Keratinocyte (primary cell): Measurements from ENCODE around the gene EIF3L. TPM values are rescaled to one million over a fixed set of nuclear protein-coding genes. Genes with fewer than 3 reads are reported as not detected.
A peak's percentile ranks its signal among the peaks of the same experiment; 100 is the strongest.

Source experiments
- DNase-seq: peaks from one replicate; pipeline ENCODE4 v3.0.0-alpha.2; 2011; ENCODE audit warnings: low read depth, missing footprints, low spot score
- FAIRE-seq: peaks from 2 replicates; lab custom pipeline; 2011; peaks lifted over from hg19 to GRCh38; lab: Jason Lieb, UNC
- H2AFZ ChIP-seq: 2 replicates; pipeline ENCODE4 v1.6.0; 2012; ENCODE audit warnings: low read length, control low read depth, inconsistent platforms; ENCODE audit not compliant: control insufficient read depth
- H3K27ac ChIP-seq: 2 replicates; pipeline ENCODE4 v1.5.1; 2011; ENCODE audit warnings: low read length; ENCODE audit not compliant: control insufficient read depth, insufficient read depth
- H3K27me3 ChIP-seq: 3 replicates; pipeline ENCODE4 v1.6.0; 2011; ENCODE audit warnings: low read length; ENCODE audit not compliant: control insufficient read depth, insufficient read depth; ENCODE audit errors: extremely low read depth
- H3K36me3 ChIP-seq, 2 experiments: 2 replicates in 1 of 2; 3 replicates in 1 of 2; pipeline ENCODE4 v1.5.1; 2011; ENCODE audit warnings: low read length in 2 of 2, mild to moderate bottlenecking in 1 of 2; ENCODE audit not compliant: control insufficient read depth in 2 of 2, insufficient read depth in 2 of 2; ENCODE audit errors: extremely low read depth in 1 of 2
- H3K4me1 ChIP-seq: 3 replicates; pipeline ENCODE4 v1.5.1; 2011; ENCODE audit warnings: low read length; ENCODE audit not compliant: control insufficient read depth, insufficient read depth; ENCODE audit errors: extremely low read depth
- H3K4me2 ChIP-seq: 3 replicates; pipeline ENCODE4 v1.6.0; 2011; ENCODE audit warnings: low read depth, low read length; ENCODE audit not compliant: control insufficient read depth, insufficient read depth; ENCODE audit errors: extremely low read depth
- H3K4me3 ChIP-seq, 3 experiments: fragments of 200-600 bp in 1 of 3; sonication (generic) in 1 of 3; 2 replicates in 2 of 3; 3 replicates in 1 of 3; pipeline ENCODE4 v1.5.1; 2011 to 2016; ENCODE audit warnings: low read length in 3 of 3, mild to moderate bottlenecking in 3 of 3, control low read depth in 2 of 3, inconsistent platforms in 1 of 3, low read depth in 1 of 3, mixed read lengths in 1 of 3, mixed run types in 1 of 3, moderate library complexity in 1 of 3; ENCODE audit not compliant: control insufficient read depth in 2 of 3, insufficient read depth in 2 of 3; ENCODE audit errors: extremely low read depth in 1 of 3
- H3K79me2 ChIP-seq: 2 replicates; pipeline ENCODE4 v1.6.0; 2012; ENCODE audit warnings: low read length; ENCODE audit not compliant: control insufficient read depth, insufficient read depth
- H3K9ac ChIP-seq: 3 replicates; pipeline ENCODE4 v1.6.0; 2011; ENCODE audit warnings: low read length; ENCODE audit not compliant: control insufficient read depth, insufficient read depth; ENCODE audit errors: extremely low read depth
- H3K9me1 ChIP-seq: 3 replicates; pipeline ENCODE4 v1.6.0; 2011; ENCODE audit warnings: low read length; ENCODE audit not compliant: control insufficient read depth, insufficient read depth; ENCODE audit errors: extremely low read depth
- H3K9me3 ChIP-seq: 2 replicates; pipeline ENCODE4 v1.5.1; 2012; ENCODE audit warnings: low read depth, low read length; ENCODE audit not compliant: control insufficient read depth
- H4K20me1 ChIP-seq: 3 replicates; pipeline ENCODE4 v1.6.0; 2011; ENCODE audit warnings: low read length; ENCODE audit not compliant: control insufficient read depth, insufficient read depth; ENCODE audit errors: extremely low read depth
- CTCF ChIP-seq, 3 experiments: IDR thresholded peaks in 1 of 3; conservative IDR thresholded peaks in 1 of 3; optimal IDR thresholded peaks in 1 of 3; 2 replicates in 2 of 3; 3 replicates in 1 of 3; pipeline versions ENCODE3 to v1.5.1; 2011; ENCODE audit warnings: low read length in 3 of 3, mild to moderate bottlenecking in 3 of 3, moderate library complexity in 2 of 3, control low read depth in 1 of 3, inconsistent platforms in 1 of 3; ENCODE audit not compliant: insufficient read depth in 2 of 3; ENCODE audit errors: extremely low read depth in 1 of 3
- EZH2 ChIP-seq: IDR thresholded peaks from one replicate; pipeline ENCODE4 v1.6.1; 2012; ENCODE audit warnings: inconsistent platforms, mild to moderate bottlenecking, low read length, moderate library complexity
- dilution Hi-C: fragments of 300-500 bp; cut with MboI; formaldehyde crosslinking; loops from one replicate; pipeline ENCODE4 v1.7.0; 2020; ENCODE audit warnings: low sequenced_read_pairs; ENCODE audit not compliant: extremely low pct_ligation_motif_present
- polyA plus RNA-seq, 5 experiments: library from polyadenylated mRNA; depleted of rRNA in 3 of 5; stranded (reverse) in 3 of 5; stranded (forward) in 1 of 5; unstranded in 1 of 5; fragments of >200 nt; gene quantifications; 1 replicate in 1 of 5; 2 replicates in 3 of 5; 3 replicates in 1 of 5; pipeline versions ENCODE4 v1.2.1 to v1.2.3, GENCODE V29; 2011 to 2012; ENCODE audit warnings: missing spikeins in 2 of 5, low read depth in 1 of 5, low replicate concordance in 1 of 5

The EIF3L gene
- polyA plus RNA-seq, 1 donor (not counting 4 experiments of a cell fraction or from before 2014, with no cell fraction given), result 639 TPM

- no peaks in the 10 kb centered on the region for H3K36me3 ChIP-seq
- H3K4me2 ChIP-seq, result peak overlapping the region; percentile 92
- H2AFZ ChIP-seq, result no peak overlapping the region
- peak overlapping the region; percentile 71 for H3K9ac ChIP-seq
- dilution Hi-C loops, result no loop called here
- no peaks in the 10 kb centered on the region for H3K9me3 ChIP-seq
- TF ChIP-seq CTCF (optimal IDR thresholded peaks at IDR 0.05 in 1 of 3, IDR thresholded peaks at IDR 0.05 in 1 of 3, conservative IDR thresholded peaks at IDR 0.05 in 1 of 3; ENCODE audit: extremely low read depth in 1 of 3, insufficient read depth in 2 of 3, low read length in 3 of 3), result no peak
- TF ChIP-seq EZH2, result no peak
- H3K27ac ChIP-seq, result no peak overlapping the region
- no peaks in the 10 kb centered on the region for H3K9me1 ChIP-seq
- H3K4me1 ChIP-seq, result peaks cover 11% of the 10 kb centered on the region
- FAIRE-seq, result no peak
- H3K4me3 ChIP-seq, result peak overlapping the region; percentile 49 to 83 (median 78)
- H3K79me2 ChIP-seq, result no peaks in the 10 kb centered on the region
- DNase-seq, result no peak
- no peaks in the 10 kb centered on the region for H3K27me3 ChIP-seq
- H4K20me1 ChIP-seq, result no peaks in the 10 kb centered on the region
Observed at GRCh38 chr22:37801946-37802309, 47.3 kb upstream of the EIF3L start.

- Histone ChIP-seq H3K4me1 (peaks cover 11% of the 10 kb centered on the region), H3K36me3 (no peaks in the 10 kb centered on the region), H3K79me2 (no peaks in the 10 kb centered on the region), H2AFZ (peak overlapping the region; percentile 89), H3K4me2 (peak overlapping the region; percentile 92), H3K27ac (no peak overlapping the region), H3K4me3 (peak overlapping the region; percentile 49 to 83 (median 78)), H4K20me1 (no peaks in the 10 kb centered on the region), H3K27me3 (no peaks in the 10 kb centered on the region), H3K9ac (peak overlapping the region; percentile 71), H3K9me3 (no peaks in the 10 kb centered on the region), H3K9me1 (no peaks in the 10 kb centered on the region)
- DNase-seq (no peak), FAIRE-seq (no peak)
- TF ChIP-seq EZH2 (no peak), CTCF (optimal IDR thresholded peaks at IDR 0.05 in 1 of 3, IDR thresholded peaks at IDR 0.05 in 1 of 3, conservative IDR thresholded peaks at IDR 0.05 in 1 of 3; ENCODE audit: extremely low read depth in 1 of 3, insufficient read depth in 2 of 3, low read length in 3 of 3) (no peak)
- dilution Hi-C loops, result no loop called here
Observed at GRCh38 chr22:37802310-37803194, 46.7 kb upstream of the EIF3L start.
